NCI-H774 (cell line): ENCODE measurements around the gene SUGCT.
"Not testable (repeated sequence)": the region's sequence is repeated elsewhere in the genome, so short reads cannot be mapped to it uniquely, and the experiment has no call there.

Experiments
- DNase-seq: peaks from one replicate; lab custom pipeline; 2025; lab: John Stamatoyannopoulos, UW

The SUGCT gene

GRCh38 chr7:40622941-40623501 lies 488.2 kb downstream of the SUGCT start:
- DNase-seq: no peak

GRCh38 chr7:40623863-40624262 lies 489.1 kb downstream of the SUGCT start:
- DNase-seq: no peak

DNA sequence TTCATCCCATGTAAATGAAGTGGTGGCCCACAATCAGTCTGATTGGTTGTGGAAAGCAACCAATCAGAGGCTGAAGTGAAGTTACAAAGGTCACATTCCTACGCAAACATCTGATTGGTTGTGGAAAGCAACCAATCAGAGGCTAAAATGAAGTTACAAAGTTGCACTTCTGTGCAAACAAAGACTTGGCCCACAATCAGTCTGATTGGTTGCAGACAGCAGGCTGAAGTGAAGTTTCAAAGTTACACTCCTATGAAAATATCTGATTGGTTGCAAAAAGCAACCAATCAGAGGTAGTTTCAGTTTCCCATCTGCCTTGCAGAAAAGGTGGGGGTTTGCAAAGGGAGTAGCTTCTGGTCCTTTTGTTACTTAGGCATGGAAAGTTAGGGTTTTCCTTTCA lies 492.6 kb downstream of the SUGCT start:
- not testable (repeated sequence) for DNase-seq

DNA sequence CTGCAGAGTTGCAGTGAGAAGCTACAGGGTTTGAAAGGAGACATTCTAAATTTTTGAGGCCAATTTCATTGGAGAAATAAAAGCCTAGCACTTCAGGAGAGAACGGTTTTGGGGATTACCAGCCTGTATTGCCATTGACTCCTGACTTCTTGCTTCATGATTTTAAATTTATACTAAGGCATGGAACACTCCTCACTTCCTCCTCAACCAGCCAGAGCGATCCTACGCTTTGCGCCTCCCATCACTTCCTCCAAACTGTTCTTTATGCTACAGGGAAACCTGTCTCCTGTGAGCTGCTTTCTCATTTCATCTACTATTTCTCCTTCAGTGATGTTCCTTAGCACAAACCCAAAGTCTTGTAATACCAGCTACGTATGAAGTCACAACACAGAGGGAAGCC lies 495.1 kb downstream of the SUGCT start:
- no peak for DNase-seq

DNA sequence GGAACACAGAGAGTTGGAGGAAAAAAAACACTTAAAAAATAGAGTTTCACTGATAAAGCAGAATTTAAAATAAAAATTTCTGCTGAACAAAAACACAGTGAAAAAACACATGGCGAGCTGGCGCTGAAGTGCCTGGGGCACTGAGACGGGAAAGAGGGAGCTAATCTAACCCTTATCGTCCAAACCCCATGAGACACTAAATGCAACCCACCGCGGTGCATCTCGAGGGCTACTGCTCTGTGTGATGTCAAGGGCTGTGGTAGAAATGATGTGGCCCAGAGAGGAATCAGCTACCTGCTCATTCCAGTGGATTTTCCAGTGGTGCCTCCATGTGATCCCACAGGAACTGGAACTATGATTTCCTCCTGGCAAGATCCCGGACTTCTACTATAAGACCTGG lies 499.3 kb downstream of the SUGCT start:
- no peak for DNase-seq

DNA sequence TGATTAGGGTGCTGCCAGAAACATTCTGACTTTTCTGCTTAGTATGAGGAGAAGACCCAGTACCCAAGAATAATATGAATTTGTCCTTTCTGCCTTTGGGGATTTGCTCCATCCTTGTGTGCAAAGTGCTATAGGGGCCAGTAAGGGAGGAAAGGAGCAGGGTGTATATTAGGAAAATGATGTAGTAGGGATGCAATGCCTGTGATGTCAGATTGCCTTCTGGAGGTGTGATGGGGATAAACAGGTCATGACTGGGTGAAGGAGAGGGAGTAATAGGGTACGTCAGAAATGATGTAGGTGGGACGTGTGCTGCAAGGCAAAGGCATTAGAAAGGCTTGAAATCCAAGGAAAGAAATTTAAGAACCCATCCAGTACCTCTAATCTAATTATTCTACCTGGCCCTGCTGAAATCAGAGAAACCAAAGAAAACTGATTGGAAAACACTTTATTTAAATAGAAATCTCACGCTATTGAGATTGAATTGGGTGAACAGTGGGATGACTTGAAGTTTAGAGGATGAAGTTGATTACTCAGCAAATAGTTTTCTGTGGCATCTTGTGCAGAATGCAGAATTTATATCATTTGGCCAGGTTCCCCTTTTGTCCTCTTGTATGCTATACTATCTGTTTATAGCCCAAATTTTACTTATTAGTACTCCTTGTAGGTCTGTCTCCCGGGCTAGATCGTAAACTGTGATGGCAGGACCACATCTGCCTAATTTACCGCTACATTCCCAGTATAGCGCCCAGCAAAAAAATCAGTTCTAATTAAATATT lies 503.9 kb downstream of the SUGCT start:
- DNase-seq: no peak

DNA sequence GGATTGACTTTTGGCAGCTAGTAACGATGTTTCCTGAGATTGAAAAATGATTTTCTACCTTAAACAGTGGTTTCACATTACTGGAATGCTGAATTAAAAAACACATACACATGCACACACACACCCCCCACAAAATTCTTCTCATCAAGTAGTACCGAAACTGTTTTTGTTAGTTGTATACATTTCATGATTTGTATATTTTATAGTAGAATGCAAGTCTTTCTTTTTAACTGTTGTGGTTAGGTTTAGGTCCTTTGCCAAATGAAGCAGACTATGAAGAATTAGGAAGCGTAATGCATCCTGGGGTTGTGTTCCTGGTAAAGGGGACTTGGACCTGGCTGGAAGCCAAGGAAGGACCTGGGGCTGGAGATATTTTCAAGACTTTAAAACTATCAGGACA lies 505.8 kb downstream of the SUGCT start:
- no peak for DNase-seq

GRCh38 chr7:40641701-40642100 lies 506.9 kb downstream of the SUGCT start:
- DNase-seq: no peak

- no peak for DNase-seq
These were observed 508.9 kb downstream of the SUGCT start for GRCh38 chr7:40643664-40644063.

DNA sequence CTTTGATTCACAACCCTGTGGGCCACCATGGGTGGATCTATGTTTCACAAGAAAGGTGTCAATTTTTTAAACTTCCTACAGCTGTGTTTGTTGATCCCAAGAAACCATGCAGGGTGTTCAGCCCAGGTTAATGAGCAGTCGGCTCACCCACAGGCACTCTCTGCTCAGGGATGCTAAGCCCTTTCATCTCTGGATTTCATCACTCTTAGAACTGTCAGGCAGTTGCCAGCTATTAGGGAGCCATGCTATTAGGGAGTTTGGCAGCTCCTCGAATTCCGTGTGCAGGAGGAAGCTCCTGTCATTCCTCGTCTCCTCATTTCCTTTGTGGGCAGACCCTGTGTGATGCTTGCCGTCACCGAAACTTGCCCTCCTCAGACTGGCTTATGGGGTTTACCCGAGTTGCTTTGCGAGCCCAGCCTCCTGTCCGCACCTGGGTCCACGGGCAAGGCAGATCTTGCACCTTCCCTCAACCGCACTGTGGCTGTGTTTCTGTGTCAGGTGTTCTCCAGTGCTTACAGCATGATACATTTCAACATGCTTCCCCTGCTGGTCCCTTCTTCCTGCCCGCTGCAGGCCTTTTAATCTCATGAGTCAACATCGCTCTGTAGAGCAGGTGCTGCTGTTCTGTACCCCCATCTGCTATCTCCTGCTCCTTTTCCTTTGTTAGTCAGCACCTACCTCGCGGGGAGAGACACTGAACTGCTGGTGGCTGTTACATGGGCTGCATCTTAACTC lies 509.8 kb downstream of the SUGCT start:
- DNase-seq: peak; percentile 54

- no peak for DNase-seq
These were observed 510.4 kb downstream of the SUGCT start for GRCh38 chr7:40645197-40645596.

DNA sequence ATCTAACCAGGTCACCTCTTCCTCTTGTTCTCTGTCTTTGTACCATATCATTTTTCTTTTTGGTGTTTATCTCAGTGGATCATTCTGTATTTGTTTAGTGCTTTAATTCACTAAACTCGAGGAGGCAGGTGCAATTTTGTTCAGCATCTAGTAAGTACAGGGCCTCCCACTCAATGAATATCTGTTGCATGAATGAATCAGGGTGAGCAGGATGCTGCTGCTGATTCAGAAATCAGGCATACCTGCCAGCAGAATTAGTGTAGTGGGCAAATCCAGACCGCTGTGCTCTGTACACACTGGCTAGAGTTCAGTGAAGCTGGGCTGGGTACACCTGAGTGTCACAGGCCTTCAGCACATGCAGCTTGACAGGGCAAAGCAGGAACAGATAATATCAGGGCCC lies 511.9 kb downstream of the SUGCT start:
- DNase-seq: peak; percentile 9

- DNase-seq: no peak
These were observed 512.9 kb downstream of the SUGCT start for GRCh38 chr7:40647719-40648118.

- DNase-seq: no peak
These were observed 514.4 kb downstream of the SUGCT start for GRCh38 chr7:40649247-40649646.

DNA sequence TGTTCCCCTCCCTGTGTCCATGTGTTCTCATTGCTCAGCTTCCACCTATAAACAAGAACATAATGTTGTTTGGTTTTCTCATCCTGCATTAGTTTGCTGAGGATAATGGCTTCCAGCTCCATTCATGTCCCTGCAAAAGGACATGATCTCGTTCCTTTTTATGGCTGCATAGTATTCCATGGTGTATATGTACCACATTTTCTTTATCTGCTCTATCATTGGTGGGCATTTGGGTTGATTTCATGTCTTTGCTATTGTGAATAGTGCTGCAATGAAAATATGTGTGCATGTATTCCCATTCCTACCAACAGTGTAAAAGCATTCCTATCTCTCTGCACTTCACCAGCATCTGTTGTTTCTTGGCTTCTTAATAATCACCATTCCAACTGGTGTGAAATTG lies 516.1 kb downstream of the SUGCT start:
- DNase-seq: not testable (repeated sequence)

GRCh38 chr7:40654171-40654570 lies 519.4 kb downstream of the SUGCT start:
- no peak for DNase-seq

- DNase-seq: no peak
These were observed 520.6 kb downstream of the SUGCT start for GRCh38 chr7:40655426-40655825.

- no peak for DNase-seq
These were observed 521.5 kb downstream of the SUGCT start for GRCh38 chr7:40656349-40656748.

DNA sequence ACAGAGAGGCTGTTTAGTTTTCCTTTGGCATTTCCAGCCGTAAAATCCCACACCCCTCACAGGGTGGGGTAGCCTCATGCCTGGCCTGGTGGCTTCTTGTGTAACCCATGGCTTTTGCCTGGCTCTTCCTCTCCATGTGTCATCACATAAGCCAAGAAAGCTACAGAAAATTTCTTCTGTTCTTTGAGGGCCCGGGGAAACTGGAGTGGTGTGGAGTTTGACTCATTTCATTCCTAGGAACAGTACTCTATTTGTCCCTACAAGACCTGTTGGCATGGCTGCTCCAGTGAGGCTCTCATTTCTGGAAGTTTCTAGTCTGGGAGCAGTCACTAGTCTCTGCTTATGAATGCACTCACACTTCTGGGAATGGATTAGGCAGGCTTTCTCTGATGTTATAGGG lies 523.9 kb downstream of the SUGCT start:
- DNase-seq: no peak

- DNase-seq: no peak
These were observed 524.4 kb downstream of the SUGCT start for GRCh38 chr7:40659231-40659630.

DNA sequence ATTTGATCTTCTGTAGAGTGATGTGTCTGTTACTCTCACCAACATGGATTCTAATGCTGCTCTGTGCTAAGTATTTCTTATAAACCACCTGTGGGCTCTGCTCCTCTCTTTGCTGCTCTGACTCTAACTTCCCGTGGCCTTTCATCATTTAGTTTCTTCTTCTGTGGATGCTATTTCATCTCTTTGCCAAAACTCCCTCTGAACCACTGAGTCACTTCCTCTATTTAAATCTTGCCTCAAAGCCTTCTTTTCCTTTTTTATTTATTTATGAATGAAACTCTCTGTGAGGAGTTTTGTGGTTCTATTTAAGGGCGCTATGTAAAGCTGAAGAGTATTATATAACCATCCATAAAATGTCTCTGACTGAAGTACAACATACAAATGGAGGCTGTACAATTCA lies 538.5 kb downstream of the SUGCT start:
- no peak for DNase-seq

GRCh38 chr7:40674316-40674715 lies 539.5 kb downstream of the SUGCT start:
- DNase-seq: no peak

DNA sequence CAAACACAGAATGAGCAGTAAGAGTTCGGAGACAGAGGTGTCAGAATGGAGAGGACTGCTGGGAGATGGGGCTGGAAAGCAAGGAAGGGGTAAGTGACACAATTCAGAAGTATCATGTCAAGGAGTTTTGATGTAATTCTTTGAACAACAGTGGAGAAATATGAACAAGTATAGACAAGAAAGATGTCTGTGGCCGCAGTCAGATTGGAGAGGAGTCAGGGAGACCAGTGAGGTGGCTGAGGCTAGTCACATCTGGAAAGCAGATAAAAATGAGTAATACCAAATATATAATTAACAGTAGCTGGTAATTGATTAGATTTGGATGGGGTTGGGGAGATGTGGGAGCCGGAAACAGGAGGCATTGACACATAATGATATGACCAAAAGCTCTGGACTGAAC lies 540.9 kb downstream of the SUGCT start:
- DNase-seq: no peak
